Measurements from ENCODE around the gene MAPKAPK2.

DNA sequence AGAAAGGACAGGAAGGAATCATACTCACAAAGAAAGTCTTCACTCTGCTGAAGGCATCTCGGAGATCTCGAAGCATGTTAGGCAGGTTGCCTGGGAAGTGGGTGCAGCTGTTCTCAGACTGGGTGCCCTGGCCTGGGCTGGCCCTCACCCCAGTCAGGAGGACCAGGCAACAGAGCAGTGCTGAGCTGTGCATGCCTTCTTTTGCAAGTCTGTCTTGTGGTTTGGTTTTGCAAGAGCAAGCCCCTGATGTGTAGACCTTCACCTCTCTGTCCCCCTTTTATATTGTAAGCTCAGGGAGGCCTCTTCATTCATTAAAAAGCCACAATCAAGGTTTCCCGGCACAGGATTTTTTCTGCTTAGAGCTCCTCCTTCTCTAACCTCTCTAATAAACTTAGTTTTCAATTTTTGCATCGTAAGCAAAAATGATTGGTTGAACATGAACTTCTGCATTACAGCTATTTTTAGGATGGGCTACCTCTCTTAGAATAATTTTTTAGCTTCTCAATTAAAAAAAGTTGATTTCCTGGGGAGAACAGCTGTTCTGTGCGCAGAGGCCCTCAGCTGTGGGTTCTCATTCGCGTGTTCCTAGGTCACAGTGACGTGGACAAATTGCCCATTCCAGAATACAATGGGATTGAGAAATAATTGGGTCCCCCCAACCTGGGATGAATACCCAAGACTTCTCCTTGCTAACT, 87.7 kb downstream of the MAPKAPK2 start, which contains the start of gene IL10:
- TF ChIP-seq, protein P1, sequence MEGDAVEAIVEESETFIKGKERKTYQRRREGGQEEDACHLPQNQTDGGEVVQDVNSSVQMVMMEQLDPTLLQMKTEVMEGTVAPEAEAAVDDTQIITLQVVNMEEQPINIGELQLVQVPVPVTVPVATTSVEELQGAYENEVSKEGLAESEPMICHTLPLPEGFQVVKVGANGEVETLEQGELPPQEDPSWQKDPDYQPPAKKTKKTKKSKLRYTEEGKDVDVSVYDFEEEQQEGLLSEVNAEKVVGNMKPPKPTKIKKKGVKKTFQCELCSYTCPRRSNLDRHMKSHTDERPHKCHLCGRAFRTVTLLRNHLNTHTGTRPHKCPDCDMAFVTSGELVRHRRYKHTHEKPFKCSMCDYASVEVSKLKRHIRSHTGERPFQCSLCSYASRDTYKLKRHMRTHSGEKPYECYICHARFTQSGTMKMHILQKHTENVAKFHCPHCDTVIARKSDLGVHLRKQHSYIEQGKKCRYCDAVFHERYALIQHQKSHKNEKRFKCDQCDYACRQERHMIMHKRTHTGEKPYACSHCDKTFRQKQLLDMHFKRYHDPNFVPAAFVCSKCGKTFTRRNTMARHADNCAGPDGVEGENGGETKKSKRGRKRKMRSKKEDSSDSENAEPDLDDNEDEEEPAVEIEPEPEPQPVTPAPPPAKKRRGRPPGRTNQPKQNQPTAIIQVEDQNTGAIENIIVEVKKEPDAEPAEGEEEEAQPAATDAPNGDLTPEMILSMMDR (IDR thresholded peaks at IDR 0.05), result no peak
- peak in 2 of 4 donors; percentile 18 to 49 for TF ChIP-seq EP300 (IDR thresholded peaks at IDR 0.05)

Data from sigmoid colon (tissue), 4 donors.